Smooth muscle cell (in vitro differentiated cells): ENCODE measurements around the gene MAP2K2. TPM values are rescaled to one million over a fixed set of nuclear protein-coding genes. Genes with fewer than 3 reads are reported as not detected.
"Not testable (repeated sequence)": the region's sequence is repeated elsewhere in the genome, so short reads cannot be mapped to it uniquely, and the experiment has no call there.

Source experiments
- DNase-seq: peaks from one replicate; lab custom pipeline; 2025; ENCODE audit not compliant: unreplicated experiment; lab: John Stamatoyannopoulos, UW
- H2AFZ ChIP-seq: fragments of 200-600 bp; sonication (generic); 2 replicates; pipeline ENCODE4 v1.6.0; 2016; ENCODE audit warnings: antibody characterized with exemption, low read depth, mild to moderate bottlenecking
- H3F3A ChIP-seq: fragments of 200-600 bp; sonication (generic); 2 replicates; pipeline ENCODE4 v1.6.0; 2017; ENCODE audit warnings: antibody characterized with exemption, low read depth
- H3K27ac ChIP-seq: fragments of 200-600 bp; sonication (generic); 2 replicates; pipeline ENCODE4 v1.5.1; 2016; ENCODE audit warnings: low read depth, mild to moderate bottlenecking
- H3K27me3 ChIP-seq: fragments of 200-600 bp; sonication (generic); 2 replicates; pipeline ENCODE4 v1.6.1; 2016; ENCODE audit warnings: low read depth, mild to moderate bottlenecking
- H3K36me3 ChIP-seq: fragments of 200-600 bp; sonication (generic); 2 replicates; pipeline ENCODE4 v1.5.1; 2016; ENCODE audit warnings: low read depth
- H3K4me1 ChIP-seq: fragments of 200-600 bp; sonication (generic); 2 replicates; pipeline ENCODE4 v1.5.1; 2016; ENCODE audit warnings: low read depth
- H3K4me2 ChIP-seq: fragments of 200-600 bp; sonication (generic); 2 replicates; pipeline ENCODE4 v1.6.0; 2016; ENCODE audit warnings: mild to moderate bottlenecking
- H3K4me3 ChIP-seq: fragments of 200-600 bp; sonication (generic); 2 replicates; pipeline ENCODE4 v1.5.1; 2016; ENCODE audit warnings: mild to moderate bottlenecking
- H3K79me2 ChIP-seq: fragments of 200-600 bp; sonication (generic); 2 replicates; pipeline ENCODE4 v1.6.0; 2016; ENCODE audit warnings: low read depth, mild to moderate bottlenecking
- H3K9ac ChIP-seq: fragments of 200-600 bp; sonication (generic); 2 replicates; pipeline ENCODE4 v1.6.0; 2016; ENCODE audit warnings: low read depth
- H3K9me3 ChIP-seq: fragments of 200-600 bp; sonication (generic); replicated peaks from 2 replicates; pipeline ENCODE4 v1.5.1; 2016; ENCODE audit warnings: low read depth
- H4K20me1 ChIP-seq: fragments of 200-600 bp; sonication (generic); 2 replicates; pipeline ENCODE4 v1.6.0; 2016; ENCODE audit warnings: low read depth
- CTCF ChIP-seq: fragments of 200-600 bp; sonication (generic); IDR thresholded peaks from 2 replicates; pipeline ENCODE4 v1.5.1; 2017; ENCODE audit warnings: borderline replicate concordance, mild to moderate bottlenecking, antibody characterized with exemption; ENCODE audit not compliant: insufficient read depth, poor library complexity, severe bottlenecking
- WGBS: methylation state at CpG from one replicate; pipeline ENCODE4 v1.1.7; 2016; ENCODE audit warnings: low lambda C conversion rate; 5-methylcytosine and 5-hydroxymethylcytosine counted together
- polyA plus RNA-seq: library from polyadenylated mRNA; unstranded; fragments of >200 nt; fragmentation: Nextera tagmentation; extraction: Ambion mirVana; gene quantifications from 2 replicates; pipeline ENCODE4 v1.2.1, GENCODE V29; 2016
- total RNA-seq: library from RNA; depleted of rRNA; stranded (reverse); fragments of >200 nt; gene quantifications from 2 replicates; pipeline ENCODE4 v1.2.3, GENCODE V29; 2014

The MAP2K2 gene
- total and polyA plus RNA-seq, 2 experiments from 2014 or later = 79.1 to 193 TPM

- Histone ChIP-seq H3K27me3 (peaks cover 6% of the 10 kb centered on the region), H2AFZ (no peak overlapping the region), H3K27ac (no peak overlapping the region), H3K36me3 (no peaks in the 10 kb centered on the region), H3K4me3 (no peak overlapping the region), H3K79me2 (no peaks in the 10 kb centered on the region), H3K9me3 (no peaks in the 10 kb centered on the region), H3F3A (no peaks in the 10 kb centered on the region), H3K4me1 (no peaks in the 10 kb centered on the region), H3K4me2 (no peak overlapping the region), H4K20me1 (no peaks in the 10 kb centered on the region), H3K9ac (no peak overlapping the region)
- TF ChIP-seq CTCF = no peak
- WGBS = 65% methylated on average over 11 of the region's 11 CpGs
- no peak for DNase-seq
Measured at GRCh38 chr19:4164262-4164661, 40.3 kb upstream of the MAP2K2 start.

GRCh38 chr19:4161415-4162077 is 37.6 kb upstream of the MAP2K2 start:
- Histone ChIP-seq H3K4me2 (no peak overlapping the region), H4K20me1 (no peaks in the 10 kb centered on the region)
- WGBS = 85% methylated on average over 7 of the region's 7 CpGs

GRCh38 chr19:4157971-4158370 is 34.0 kb upstream of the MAP2K2 start:
- H3K79me2 ChIP-seq, H2AFZ ChIP-seq, H3K36me3 ChIP-seq, H3K27me3 ChIP-seq, H3K4me1 ChIP-seq, H3F3A ChIP-seq, H3K27ac ChIP-seq, H3K9ac ChIP-seq, H4K20me1 ChIP-seq, H3K9me3 ChIP-seq, H3K4me3 ChIP-seq, DNase-seq, H3K4me2 ChIP-seq: not testable (repeated sequence)
- 90% methylated on average over 8 of the region's 8 CpGs for WGBS

More at GRCh38 chr19:4161415-4162077, 37.6 kb upstream of the MAP2K2 start:
- Histone ChIP-seq H3K9me3 (no peaks in the 10 kb centered on the region), H3K27ac (no peak overlapping the region), H3K36me3 (no peaks in the 10 kb centered on the region), H3K79me2 (no peaks in the 10 kb centered on the region), H3K9ac (no peak overlapping the region), H3K4me3 (no peak overlapping the region), H3F3A (no peaks in the 10 kb centered on the region), H3K27me3 (peaks cover 3% of the 10 kb centered on the region), H2AFZ (no peak overlapping the region), H3K4me1 (no peaks in the 10 kb centered on the region)
- no peak for DNase-seq
- no peak for TF ChIP-seq CTCF

GRCh38 chr19:4157164-4157563 is 33.2 kb upstream of the MAP2K2 start:
- Histone ChIP-seq H3K9ac (no peak overlapping the region), H2AFZ (no peak overlapping the region), H3K79me2 (no peaks in the 10 kb centered on the region), H3K4me2 (no peak overlapping the region), H3K9me3 (no peaks in the 10 kb centered on the region), H4K20me1 (no peaks in the 10 kb centered on the region), H3K4me1 (no peaks in the 10 kb centered on the region), H3K36me3 (no peaks in the 10 kb centered on the region), H3K27ac (no peak overlapping the region), H3F3A (no peaks in the 10 kb centered on the region), H3K4me3 (no peak overlapping the region), H3K27me3 (no peaks in the 10 kb centered on the region)
- TF ChIP-seq CTCF = no peak
- DNase-seq = no peak
- 82% methylated on average over 4 of the region's 6 CpGs for WGBS
